GM18861 (cell line): ENCODE measurements around the gene MBNL2.
A peak's percentile ranks its signal among the peaks of the same experiment; 100 is the strongest.

ENCODE experiments used
- ATAC-seq: cut with Tn5 transposase; IDR thresholded peaks from one replicate; pipeline ENCODE4 v1.9.1; 2021; ENCODE audit not compliant: unreplicated experiment

MBNL2 gene

GRCh38 chr13:97319113-97319720 lies 97.1 kb downstream of the MBNL2 start:
- no peak for ATAC-seq

GRCh38 chr13:97321101-97321500 lies 99.0 kb downstream of the MBNL2 start:
- ATAC-seq, result no peak

GRCh38 chr13:97321616-97322321 lies 99.6 kb downstream of the MBNL2 start:
- no peak for ATAC-seq

GRCh38 chr13:97322740-97323342 lies 100.7 kb downstream of the MBNL2 start:
- no peak for ATAC-seq

GRCh38 chr13:97324115-97324514 lies 102.0 kb downstream of the MBNL2 start:
- ATAC-seq, result no peak

- no peak for ATAC-seq
Observed at GRCh38 chr13:97325738-97326137, 103.6 kb downstream of the MBNL2 start.

GRCh38 chr13:97327086-97327485 lies 105.0 kb downstream of the MBNL2 start:
- ATAC-seq, result no peak

GRCh38 chr13:97327506-97328221 lies 105.5 kb downstream of the MBNL2 start:
- ATAC-seq, result no peak

- ATAC-seq, result no peak
Observed at GRCh38 chr13:97328222-97328790, 106.2 kb downstream of the MBNL2 start.

GRCh38 chr13:97329331-97329730 lies 107.2 kb downstream of the MBNL2 start:
- ATAC-seq, result no peak

- no peak for ATAC-seq
Observed at GRCh38 chr13:97330448-97330847, 108.3 kb downstream of the MBNL2 start.

- ATAC-seq, result no peak
Observed at GRCh38 chr13:97332742-97333141, 110.6 kb downstream of the MBNL2 start.

- no peak for ATAC-seq
Observed at GRCh38 chr13:97333983-97334382, 111.8 kb downstream of the MBNL2 start.

GRCh38 chr13:97334690-97335089 lies 112.6 kb downstream of the MBNL2 start:
- no peak for ATAC-seq

GRCh38 chr13:97335488-97336134 lies 113.5 kb downstream of the MBNL2 start:
- ATAC-seq, result no peak

- no peak for ATAC-seq
Observed at GRCh38 chr13:97337985-97338499, 115.9 kb downstream of the MBNL2 start.

- ATAC-seq, result no peak
Observed at GRCh38 chr13:97338571-97338970, 116.4 kb downstream of the MBNL2 start.

- no peak for ATAC-seq
Observed at GRCh38 chr13:97339019-97339987, 117.2 kb downstream of the MBNL2 start.

- peak; percentile 69 for ATAC-seq
Observed at GRCh38 chr13:97339988-97340749, 118.0 kb downstream of the MBNL2 start.
